ENCODE data around the gene GALNT2.

The GALNT2 gene

DNA sequence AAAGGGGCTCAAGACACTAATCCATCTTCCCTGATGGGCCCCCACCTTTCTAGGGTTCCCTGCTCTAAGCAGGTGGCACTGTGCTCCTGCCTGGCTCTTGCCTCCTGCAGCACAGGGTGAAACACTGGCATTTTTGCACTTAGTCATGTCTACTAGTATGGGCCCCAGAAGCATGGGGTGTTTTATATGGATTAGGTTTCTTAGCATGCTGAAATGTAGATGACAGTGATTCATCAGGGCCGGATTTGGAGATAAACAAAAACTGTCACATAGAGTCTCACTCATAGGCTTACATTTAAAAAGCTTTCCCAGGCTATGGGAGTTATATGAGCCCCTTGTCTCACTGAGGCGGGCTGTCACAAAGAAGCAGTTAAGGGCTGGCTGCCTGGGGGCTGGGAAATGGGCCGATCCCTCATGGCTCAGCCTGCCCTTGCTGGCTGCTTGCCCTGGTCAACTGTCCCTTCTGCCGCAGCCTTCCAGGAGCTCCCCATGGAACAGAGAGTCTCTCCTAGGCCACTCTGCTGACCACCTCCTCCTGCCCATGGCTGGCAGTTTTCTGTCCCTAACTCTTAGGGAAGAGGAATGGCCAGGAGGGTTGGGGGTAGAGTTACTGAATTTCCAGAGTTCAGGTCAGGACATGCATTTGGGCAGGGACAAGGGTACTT, 6.5 kb downstream of the GALNT2 start:
- DNase-seq, result peak; percentile 18

- DNase-seq, result peak; percentile 6
Observed at GRCh38 chr1:230074270-230074669, 7.2 kb downstream of the GALNT2 start.

DNA sequence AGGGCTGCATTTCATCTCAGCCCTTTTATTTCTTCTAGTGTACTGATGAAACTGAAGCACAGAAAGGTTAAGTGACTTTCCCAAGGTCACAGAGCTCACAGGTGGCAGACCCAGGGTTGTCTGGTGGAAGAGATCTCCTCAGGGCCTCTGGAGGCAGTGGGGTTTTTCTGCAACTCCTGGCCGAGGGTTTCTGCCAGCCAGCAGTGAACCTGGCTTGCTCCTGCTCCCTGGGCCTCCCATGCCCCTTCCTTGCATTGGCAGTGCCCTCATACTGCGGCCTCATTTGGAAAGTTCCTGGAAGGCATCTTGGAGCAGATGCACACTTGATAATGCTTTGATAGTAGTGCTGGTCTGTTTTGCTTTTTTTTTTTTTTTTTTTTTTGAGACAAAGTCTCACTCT, 7.7 kb downstream of the GALNT2 start:
- peak; percentile 7 for DNase-seq

- no peak for DNase-seq
Observed at GRCh38 chr1:230076121-230076520, 9.1 kb downstream of the GALNT2 start.

DNA sequence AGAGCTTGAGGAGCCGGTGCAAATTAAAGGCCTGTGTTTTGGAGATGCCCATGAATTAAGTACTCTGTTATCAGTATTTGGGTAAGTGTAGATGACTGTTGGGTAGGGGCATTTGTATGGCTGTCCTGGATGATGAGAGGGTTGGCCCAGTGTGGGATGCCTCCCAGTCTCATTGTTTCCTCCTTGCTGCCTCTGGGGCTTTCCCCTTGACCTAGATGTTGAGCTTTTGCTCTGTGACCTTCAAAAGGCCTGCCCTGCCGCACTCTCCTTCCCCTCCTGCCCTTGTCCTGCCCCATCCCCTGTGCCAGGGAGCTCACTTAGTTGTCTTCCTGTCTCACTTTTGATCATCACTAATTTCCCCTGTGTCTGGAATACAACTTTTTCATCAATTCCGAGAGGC, 10.0 kb downstream of the GALNT2 start:
- DNase-seq, result no peak

DNA sequence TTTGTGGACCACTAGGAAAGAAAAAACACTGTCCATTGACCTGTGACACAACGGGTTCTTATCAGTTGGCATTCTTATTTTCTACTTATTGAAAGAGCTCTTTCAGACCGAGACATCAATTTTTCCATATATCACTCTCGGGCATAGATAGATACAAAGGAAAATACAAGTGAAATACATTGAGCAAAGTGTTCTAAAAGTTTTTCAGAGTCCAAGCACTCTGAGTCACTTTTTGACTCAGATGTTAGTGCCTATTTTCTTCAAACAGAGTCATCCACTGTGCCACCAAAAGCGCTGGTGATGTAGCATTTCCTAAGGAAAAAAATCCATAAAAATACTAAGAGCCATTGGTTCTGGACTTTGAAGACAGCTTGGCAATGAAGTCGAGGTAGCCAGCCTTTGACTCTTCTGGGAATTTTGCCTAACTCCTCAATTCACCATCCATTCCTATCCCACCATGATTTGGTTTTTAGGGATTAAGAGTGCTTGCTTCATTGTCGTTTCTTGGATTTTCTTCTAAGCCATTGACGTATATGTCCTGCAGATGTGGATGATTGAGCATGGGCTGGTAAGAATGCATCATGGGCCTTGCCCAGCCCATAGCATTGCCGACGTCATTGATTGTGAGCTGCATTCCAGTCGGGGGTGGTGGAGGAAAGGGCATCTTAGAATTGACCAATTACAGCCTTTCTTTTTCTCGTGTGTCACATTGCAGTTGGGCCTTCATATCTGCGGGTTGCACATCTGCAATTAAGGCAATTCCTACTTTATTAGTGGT, 10.6 kb downstream of the GALNT2 start:
- DNase-seq, result no peak

- no peak for DNase-seq
Observed at GRCh38 chr1:230079199-230080024, 12.4 kb downstream of the GALNT2 start.

DNA sequence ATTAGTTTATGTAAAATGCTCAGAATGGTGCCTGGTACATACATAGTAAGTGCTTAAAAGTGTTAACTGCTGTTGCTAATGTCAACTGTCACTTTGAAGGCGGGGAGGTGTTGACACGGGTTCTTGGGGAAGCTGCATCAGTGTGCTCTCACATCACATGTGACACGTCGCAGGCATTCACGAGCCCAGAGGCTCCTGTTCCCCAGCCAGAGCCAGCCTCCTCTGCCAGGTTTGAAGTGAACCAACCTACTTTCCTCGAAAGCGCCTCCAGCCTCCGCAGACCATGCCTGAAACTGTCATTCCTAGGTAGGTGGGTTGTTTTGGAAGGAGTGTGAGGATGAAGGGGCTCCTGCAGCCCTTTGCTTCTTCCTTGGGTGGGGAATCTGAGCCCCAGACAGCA, 13.8 kb downstream of the GALNT2 start:
- DNase-seq, result no peak

- DNase-seq, result no peak
Observed at GRCh38 chr1:230081751-230082150, 14.7 kb downstream of the GALNT2 start.

DNA sequence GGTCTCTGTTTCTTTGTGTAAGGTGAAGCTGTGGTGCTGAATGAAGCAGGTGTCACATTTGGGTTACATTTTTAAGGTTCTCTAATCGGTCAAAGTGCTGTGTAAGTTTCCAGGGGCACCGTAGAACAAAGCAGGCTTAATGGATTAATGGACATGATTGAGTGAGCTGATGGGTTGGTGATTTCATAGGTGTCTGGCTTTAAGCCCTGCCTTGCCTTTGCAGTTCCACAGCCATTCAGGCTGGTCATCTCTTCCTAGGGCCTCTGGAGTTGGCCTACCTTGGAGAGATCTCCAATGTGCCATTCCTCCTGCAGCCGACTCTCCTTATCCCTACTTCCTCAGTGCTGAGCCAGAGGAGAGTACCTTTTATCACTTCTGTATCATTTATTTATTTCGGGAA, 15.2 kb downstream of the GALNT2 start:
- DNase-seq, result no peak

DNA sequence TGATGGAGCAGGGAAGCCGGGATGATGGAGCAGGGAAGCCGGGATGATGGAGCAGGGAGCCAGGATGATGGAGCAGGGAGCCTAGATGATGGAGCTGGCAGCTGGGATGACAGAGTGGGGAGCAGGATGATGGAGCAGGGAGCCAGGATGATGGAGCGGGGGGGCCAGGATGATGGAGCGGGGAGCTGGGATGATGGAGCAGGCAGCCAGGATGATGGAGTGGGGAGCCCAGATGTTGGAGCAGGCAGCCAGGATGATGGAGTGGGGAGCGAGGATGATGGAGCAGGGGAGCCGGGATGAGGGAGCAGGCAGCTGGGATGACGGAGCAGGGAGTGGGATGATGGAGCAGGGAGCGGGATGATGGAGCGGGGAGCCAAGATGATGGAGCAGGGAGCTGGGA, 16.0 kb downstream of the GALNT2 start:
- DNase-seq, result no peak

- no peak for DNase-seq
Observed at GRCh38 chr1:230083746-230084407, 16.8 kb downstream of the GALNT2 start.

- peak; percentile 56 for DNase-seq
Observed at GRCh38 chr1:230084408-230085177, 17.6 kb downstream of the GALNT2 start.

GRCh38 chr1:230085178-230085515, 18.1 kb downstream of the GALNT2 start:
- DNase-seq, result no peak

- peak; percentile 5 for DNase-seq
Observed at GRCh38 chr1:230086151-230086550, 19.1 kb downstream of the GALNT2 start.

DNA sequence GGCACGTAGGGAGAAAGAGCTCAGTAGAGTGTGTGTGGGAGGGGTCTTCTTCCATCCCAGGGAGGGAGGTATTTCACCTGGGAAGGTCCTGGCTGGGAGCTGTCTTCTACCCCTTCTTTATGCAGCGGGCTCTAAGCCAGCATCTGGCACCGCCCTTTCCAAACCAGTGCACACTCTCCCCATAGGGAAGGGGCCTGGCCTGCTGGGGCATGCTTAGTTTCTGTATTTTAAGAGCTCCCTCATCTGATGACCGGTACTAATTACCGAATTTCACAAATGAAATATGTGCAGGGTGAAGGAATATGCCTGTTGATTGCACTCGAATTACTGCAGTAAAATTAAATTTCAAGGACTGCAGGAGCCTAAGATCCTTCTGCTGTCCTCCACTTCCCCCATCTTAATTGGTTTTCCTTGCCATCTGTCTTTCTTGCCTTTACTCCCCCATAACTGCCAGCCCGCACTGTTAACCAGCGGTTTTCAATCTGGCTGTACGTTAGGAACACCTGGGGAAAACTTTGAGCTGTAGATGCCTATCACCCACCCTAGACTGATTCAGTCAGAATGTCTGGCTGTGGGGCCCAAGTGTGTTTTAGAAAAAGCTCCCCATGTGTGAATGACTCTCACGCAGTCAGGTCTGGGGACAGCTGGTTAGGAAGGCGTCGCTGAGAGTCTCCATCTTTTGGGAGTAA, 20.1 kb downstream of the GALNT2 start:
- DNase-seq, result no peak

- no peak for DNase-seq
Observed at GRCh38 chr1:230087717-230088105, 20.7 kb downstream of the GALNT2 start.

GRCh38 chr1:230090194-230090711, 23.2 kb downstream of the GALNT2 start:
- DNase-seq, result no peak

GRCh38 chr1:230091473-230092231, 24.6 kb downstream of the GALNT2 start:
- no peak for DNase-seq

DNA sequence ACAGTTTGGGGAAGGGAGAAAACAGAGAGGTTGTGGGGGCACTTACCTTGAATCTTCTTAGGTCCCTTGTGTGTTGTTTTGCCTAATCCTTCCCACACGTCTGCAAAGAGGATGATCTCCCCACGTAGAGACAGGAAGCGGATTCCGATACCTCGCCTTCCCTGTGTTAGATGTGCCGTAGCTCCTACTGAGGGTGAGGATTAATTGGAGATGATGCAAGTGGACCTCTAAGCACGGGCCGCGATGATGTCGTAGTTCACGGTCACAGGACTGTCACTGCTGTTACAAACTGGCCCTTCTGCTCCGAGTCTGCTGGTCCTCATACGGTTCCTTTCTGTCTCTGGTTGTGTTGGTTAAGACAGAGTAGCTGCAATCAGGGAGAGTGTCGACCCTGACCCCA, 27.7 kb downstream of the GALNT2 start:
- no peak for DNase-seq

GRCh38 chr1:230095938-230096337, 28.9 kb downstream of the GALNT2 start:
- no peak for DNase-seq
